HCT116 (cell line): ENCODE data around the gene PCAT7. TPM values are rescaled to one million over a fixed set of nuclear protein-coding genes. Genes with fewer than 3 reads are reported as not detected.

ENCODE experiments used
- ATAC-seq: fragments of 200-7000 bp; cut with Tn5 transposase; 2 replicates; pipeline ENCODE4 v1.9.1; 2020; ENCODE audit warnings: mild to moderate bottlenecking, moderate library complexity
- BruUV-seq: library from RNA; stranded (reverse); fragments of 400-500 nt; replicated peaks from 2 replicates; lab custom pipeline; 2021; lab: Mats Ljungman, UMichigan
- CTCF ChIA-PET: fragments of 300-600 bp; sonication (Branson Sonifier 250); formaldehyde crosslinking; loops from one replicate; lab custom pipeline; 2021; ENCODE audit warnings: antibody characterized with exemption; lab: Charles Lee
- POLR2A ChIA-PET: fragments of 300-600, 350-600 bp; sonication (Branson Sonifier 250); formaldehyde crosslinking; loops from one replicate; lab custom pipeline; 2021; ENCODE audit warnings: antibody characterized with exemption; lab: Charles Lee
- RAD21 ChIA-PET, 2 experiments: fragments of 300-600 bp; sonication (Branson Sonifier 250); formaldehyde crosslinking; loops; one replicate each; lab custom pipeline; 2023; ENCODE audit warnings: low total read pairs in 2 of 2; ENCODE audit not compliant: uncharacterized antibody in 2 of 2, unreplicated experiment in 2 of 2, low non-redundant PET in 1 of 2; lab: Charles Lee
- DNase-seq: peaks from one replicate; pipeline ENCODE4 v3.0.0-alpha.2; 2010; ENCODE audit warnings: low read depth, low spot score
- H2AFZ ChIP-seq: fragments of 200-600 bp; shearing (Covaris generic), sonication (generic); 2 replicates; pipeline ENCODE4 v1.6.1; 2017; ENCODE audit warnings: low read depth, mixed run types, mixed read lengths, antibody characterized with exemption, low read length; ENCODE audit not compliant: poor library complexity, severe bottlenecking
- H3K27ac ChIP-seq: 2 replicates; pipeline ENCODE4 v1.5.1; 2012; ENCODE audit warnings: low read depth, low read length
- H3K27me3 ChIP-seq: fragments of 200-600 bp; sonication (generic); 2 replicates; pipeline ENCODE4 v1.6.1; 2016; ENCODE audit warnings: mixed run types, low read length, mixed read lengths; ENCODE audit not compliant: insufficient read depth
- H3K36me3 ChIP-seq, 2 experiments: fragments of 200-500 bp in 1 of 2; fragments of 200-600 bp in 1 of 2; sonication (Bioruptor generic) in 1 of 2; sonication (generic) in 1 of 2; 2 replicates each; pipeline versions ENCODE4 v1.5.1 to v1.6.1; 2014 to 2016; ENCODE audit warnings: low read length in 2 of 2, inconsistent platforms in 1 of 2, mixed read lengths in 1 of 2, mixed run types in 1 of 2; ENCODE audit not compliant: insufficient read depth in 2 of 2, control insufficient read depth in 1 of 2
- H3K4me1 ChIP-seq, 2 experiments: fragments of 200-600 bp in 1 of 2; sonication (generic) in 1 of 2; 2 replicates each; pipeline versions ENCODE4 v1.5.1 to v1.6.1; 2012 to 2017; ENCODE audit warnings: low read length in 2 of 2, inconsistent platforms in 1 of 2, mild to moderate bottlenecking in 1 of 2, mixed read lengths in 1 of 2, mixed run types in 1 of 2, moderate library complexity in 1 of 2; ENCODE audit not compliant: insufficient read depth in 2 of 2, control insufficient read depth in 1 of 2
- H3K4me2 ChIP-seq: fragments of 200-600 bp; sonication (generic); 2 replicates; pipeline ENCODE4 v1.6.1; 2017; ENCODE audit warnings: mixed run types, low read length, mixed read lengths
- H3K4me3 ChIP-seq, 2 experiments: fragments of 200-600 bp in 1 of 2; sonication (generic) in 1 of 2; replicated peaks in 1 of 2; 2 replicates each; pipeline ENCODE4 v1.5.1; 2011 to 2016; ENCODE audit warnings: low read length in 2 of 2, control low read depth in 1 of 2, low read depth in 1 of 2, mild to moderate bottlenecking in 1 of 2, mixed read lengths in 1 of 2, mixed run types in 1 of 2
- H3K79me2 ChIP-seq: fragments of 200-600 bp; sonication (generic); 2 replicates; pipeline ENCODE4 v1.6.1; 2017; ENCODE audit warnings: mild to moderate bottlenecking, mixed run types, low read length, moderate library complexity, mixed read lengths; ENCODE audit not compliant: insufficient read depth
- H3K9ac ChIP-seq: fragments of 200-600 bp; sonication (generic); 2 replicates; pipeline ENCODE4 v1.6.1; 2016; ENCODE audit warnings: low read length, mixed read lengths
- H3K9me2 ChIP-seq: fragments of 200-600 bp; sonication (generic), shearing (Covaris generic); 2 replicates; pipeline ENCODE4 v1.6.1; 2017; ENCODE audit warnings: mixed run types, mild to moderate bottlenecking, moderate library complexity; ENCODE audit not compliant: insufficient read depth
- H3K9me3 ChIP-seq, 2 experiments: fragments of 200-500 bp in 1 of 2; fragments of 200-600 bp in 1 of 2; sonication (Bioruptor generic) in 1 of 2; sonication (generic) in 1 of 2; 2 replicates each; pipeline ENCODE4 v1.6.1; 2014 to 2017; ENCODE audit warnings: low read length in 2 of 2, mixed read lengths in 2 of 2, inconsistent platforms in 1 of 2, low read depth in 1 of 2, mild to moderate bottlenecking in 1 of 2, mixed run types in 1 of 2, moderate library complexity in 1 of 2; ENCODE audit not compliant: control insufficient read depth in 1 of 2, insufficient read depth in 1 of 2
- H4K20me1 ChIP-seq: fragments of 200-600 bp; sonication (generic), shearing (Covaris generic); 2 replicates; pipeline ENCODE4 v1.6.1; 2017; ENCODE audit warnings: mixed run types, mild to moderate bottlenecking, moderate library complexity; ENCODE audit not compliant: insufficient read depth
- EGR1 ChIP-seq: IDR thresholded peaks from 2 replicates; pipeline ENCODE4 v1.6.1; 2012; ENCODE audit warnings: low read depth
- EZH2phosphoT487 ChIP-seq: fragments of 200-600 bp; IDR thresholded peaks from 2 replicates; pipeline ENCODE4 v1.6.1; 2018; ENCODE audit warnings: antibody characterized with exemption, borderline replicate concordance
- POLR2A ChIP-seq: IDR thresholded peaks from 2 replicates; pipeline ENCODE4 v1.7.0; 2011; ENCODE audit warnings: borderline replicate concordance; ENCODE audit not compliant: insufficient read depth, insufficient read length; ENCODE audit errors: extremely low read depth
- SRF ChIP-seq: IDR thresholded peaks from 2 replicates; pipeline ENCODE4 v1.6.1; 2012; ENCODE audit warnings: low read depth
- YY1 ChIP-seq: IDR thresholded peaks from 2 replicates; pipeline ENCODE4 v1.6.1; 2011; ENCODE audit warnings: low read length, low read depth, moderate library complexity, mild to moderate bottlenecking; ENCODE audit not compliant: insufficient replicate concordance; ENCODE audit errors: extremely low read depth
- intact Hi-C: fragments of 100-400 bp; cut with micrococcal nuclease; formaldehyde crosslinking; loops from 2 replicates; pipeline ENCODE4 v1.10.0; 2022
- total RNA-seq: library from RNA; stranded (reverse); gene quantifications from one replicate; pipeline ENCODE4 v1.2.1, GENCODE V29; 2021; ENCODE audit not compliant: unreplicated experiment
- TF ChIP-seq, protein P1 (sequence below): IDR thresholded peaks from 2 replicates; pipeline ENCODE4 v1.6.1; 2012; ENCODE audit warnings: low read depth
- TF ChIP-seq, protein P2 (sequence below): IDR thresholded peaks from 2 replicates; pipeline ENCODE4 v1.6.1; 2011; ENCODE audit warnings: mild to moderate bottlenecking, low read length, moderate library complexity; ENCODE audit not compliant: insufficient replicate concordance; ENCODE audit errors: extremely low read depth

Gene PCAT7
- total RNA-seq, 1 experiment from 2014 or later: 3.8 TPM

DNA sequence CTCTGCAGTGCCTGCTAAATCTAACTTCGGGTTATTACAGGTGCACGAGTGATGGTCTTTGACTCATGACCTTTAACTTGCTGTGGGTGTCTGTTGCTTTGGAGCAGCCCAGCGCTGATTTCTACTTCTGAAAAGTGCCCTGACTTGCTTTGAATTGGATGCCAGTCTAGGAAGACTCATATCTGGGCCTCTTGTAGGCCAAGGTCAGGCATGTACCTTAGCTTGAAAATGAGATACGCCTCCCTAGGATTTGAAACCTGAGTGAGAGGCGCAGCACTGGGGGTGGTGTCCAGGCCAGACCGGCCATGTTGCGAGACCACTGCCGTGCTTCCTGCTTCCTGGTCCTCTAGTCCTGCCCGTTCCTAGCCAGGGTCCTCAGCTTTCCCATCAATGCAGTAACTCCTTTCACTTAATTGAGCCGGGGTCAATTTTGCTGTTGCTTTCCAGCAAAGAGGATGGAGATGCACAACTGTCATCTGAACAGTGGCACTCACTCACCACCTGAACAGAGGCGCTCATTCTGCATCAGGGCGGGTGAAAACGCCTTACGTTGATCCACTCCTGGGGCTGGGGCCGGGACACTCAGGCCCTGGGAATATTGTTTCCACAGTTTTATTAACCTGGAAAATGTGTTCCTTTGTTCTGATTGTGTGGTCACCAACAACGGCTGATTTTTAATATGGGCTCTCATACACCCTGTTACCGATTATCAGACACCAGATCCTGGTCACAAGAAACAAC lies 14.3 kb downstream of the PCAT7 start:
- POLR2A ChIA-PET: interaction anchor here (1.1 kb wide), 1 partner anchor 15 kb away, joined by 4 read pairs; the partner anchor contains the start of gene PCAT7
- H3K4me2 ChIP-seq: no peak overlapping the region
- H4K20me1 ChIP-seq: no peaks in the 10 kb centered on the region
- no peaks in the 10 kb centered on the region for H3K9me2 ChIP-seq
- no peak overlapping the region for H2AFZ ChIP-seq
- ATAC-seq (no peak), DNase-seq (no peak)
- no peaks in the 10 kb centered on the region for H3K79me2 ChIP-seq
- no peaks in the 10 kb centered on the region for H3K9me3 ChIP-seq
- no peak overlapping the region for H3K27ac ChIP-seq
- TF ChIP-seq EGR1 (no peak), SRF (no peak), YY1 (no peak), POLR2A (no peak), EZH2phosphoT487 (no peak)
- TF ChIP-seq, protein P1, sequence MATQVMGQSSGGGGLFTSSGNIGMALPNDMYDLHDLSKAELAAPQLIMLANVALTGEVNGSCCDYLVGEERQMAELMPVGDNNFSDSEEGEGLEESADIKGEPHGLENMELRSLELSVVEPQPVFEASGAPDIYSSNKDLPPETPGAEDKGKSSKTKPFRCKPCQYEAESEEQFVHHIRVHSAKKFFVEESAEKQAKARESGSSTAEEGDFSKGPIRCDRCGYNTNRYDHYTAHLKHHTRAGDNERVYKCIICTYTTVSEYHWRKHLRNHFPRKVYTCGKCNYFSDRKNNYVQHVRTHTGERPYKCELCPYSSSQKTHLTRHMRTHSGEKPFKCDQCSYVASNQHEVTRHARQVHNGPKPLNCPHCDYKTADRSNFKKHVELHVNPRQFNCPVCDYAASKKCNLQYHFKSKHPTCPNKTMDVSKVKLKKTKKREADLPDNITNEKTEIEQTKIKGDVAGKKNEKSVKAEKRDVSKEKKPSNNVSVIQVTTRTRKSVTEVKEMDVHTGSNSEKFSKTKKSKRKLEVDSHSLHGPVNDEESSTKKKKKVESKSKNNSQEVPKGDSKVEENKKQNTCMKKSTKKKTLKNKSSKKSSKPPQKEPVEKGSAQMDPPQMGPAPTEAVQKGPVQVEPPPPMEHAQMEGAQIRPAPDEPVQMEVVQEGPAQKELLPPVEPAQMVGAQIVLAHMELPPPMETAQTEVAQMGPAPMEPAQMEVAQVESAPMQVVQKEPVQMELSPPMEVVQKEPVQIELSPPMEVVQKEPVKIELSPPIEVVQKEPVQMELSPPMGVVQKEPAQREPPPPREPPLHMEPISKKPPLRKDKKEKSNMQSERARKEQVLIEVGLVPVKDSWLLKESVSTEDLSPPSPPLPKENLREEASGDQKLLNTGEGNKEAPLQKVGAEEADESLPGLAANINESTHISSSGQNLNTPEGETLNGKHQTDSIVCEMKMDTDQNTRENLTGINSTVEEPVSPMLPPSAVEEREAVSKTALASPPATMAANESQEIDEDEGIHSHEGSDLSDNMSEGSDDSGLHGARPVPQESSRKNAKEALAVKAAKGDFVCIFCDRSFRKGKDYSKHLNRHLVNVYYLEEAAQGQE: no peak
- TF ChIP-seq, protein P2, sequence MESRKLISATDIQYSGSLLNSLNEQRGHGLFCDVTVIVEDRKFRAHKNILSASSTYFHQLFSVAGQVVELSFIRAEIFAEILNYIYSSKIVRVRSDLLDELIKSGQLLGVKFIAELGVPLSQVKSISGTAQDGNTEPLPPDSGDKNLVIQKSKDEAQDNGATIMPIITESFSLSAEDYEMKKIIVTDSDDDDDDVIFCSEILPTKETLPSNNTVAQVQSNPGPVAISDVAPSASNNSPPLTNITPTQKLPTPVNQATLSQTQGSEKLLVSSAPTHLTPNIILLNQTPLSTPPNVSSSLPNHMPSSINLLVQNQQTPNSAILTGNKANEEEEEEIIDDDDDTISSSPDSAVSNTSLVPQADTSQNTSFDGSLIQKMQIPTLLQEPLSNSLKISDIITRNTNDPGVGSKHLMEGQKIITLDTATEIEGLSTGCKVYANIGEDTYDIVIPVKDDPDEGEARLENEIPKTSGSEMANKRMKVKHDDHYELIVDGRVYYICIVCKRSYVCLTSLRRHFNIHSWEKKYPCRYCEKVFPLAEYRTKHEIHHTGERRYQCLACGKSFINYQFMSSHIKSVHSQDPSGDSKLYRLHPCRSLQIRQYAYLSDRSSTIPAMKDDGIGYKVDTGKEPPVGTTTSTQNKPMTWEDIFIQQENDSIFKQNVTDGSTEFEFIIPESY: no peak
- no peaks in the 10 kb centered on the region for H3K36me3 ChIP-seq
- RAD21 ChIA-PET: no interaction called here
- intact Hi-C loops: no loop called here
- no peak overlapping the region for H3K4me3 ChIP-seq
- H3K4me1 ChIP-seq: no peaks in the 10 kb centered on the region
- no TSS peak for BruUV-seq
- no peak overlapping the region for H3K9ac ChIP-seq
- CTCF ChIA-PET: no interaction called here
- H3K27me3 ChIP-seq: peaks cover 18% of the 10 kb centered on the region; the same call in 1 of the 2 replicates
